WTC11 (cell line): ENCODE measurements around the gene NSD1. TPM values are rescaled to one million over a fixed set of nuclear protein-coding genes. Genes with fewer than 3 reads are reported as not detected.

Source experiments
- ATAC-seq: fragments of 200-7000 bp; cut with Tn5 transposase; 2 replicates; pipeline ENCODE4 v1.10.0; 2021; ENCODE audit warnings: mild to moderate bottlenecking, moderate library complexity
- CTCF ChIA-PET: fragments of 300-600 bp; sonication (Branson Sonifier 250); formaldehyde crosslinking; loops from one replicate; lab custom pipeline; 2021; ENCODE audit warnings: antibody characterized with exemption; lab: Charles Lee
- POLR2A ChIA-PET: fragments of 350-600 bp; sonication (Branson Sonifier 250); formaldehyde crosslinking; loops from one replicate; lab custom pipeline; 2021; ENCODE audit warnings: antibody characterized with exemption; lab: Charles Lee
- DNase-seq: peaks from one replicate; pipeline ENCODE4 v3.0.0; 2021; ENCODE audit warnings: low spot score
- H3K27ac Mint-ChIP-seq: 2 replicates; pipeline ENCODE4 v1.8.0; 2021; ENCODE audit warnings: mixed read lengths
- H3K27me3 Mint-ChIP-seq: 2 replicates; pipeline ENCODE4 v1.8.0; 2021; ENCODE audit warnings: low read depth, mild to moderate bottlenecking, moderate library complexity, mixed read lengths
- H3K36me3 Mint-ChIP-seq: 2 replicates; pipeline ENCODE4 v1.8.0; 2021; ENCODE audit warnings: mixed read lengths
- H3K4me1 Mint-ChIP-seq: 2 replicates; pipeline ENCODE4 v1.8.0; 2022; ENCODE audit warnings: mixed read lengths
- H3K4me3 Mint-ChIP-seq: 2 replicates; pipeline ENCODE4 v1.8.0; 2021; ENCODE audit warnings: mild to moderate bottlenecking, moderate library complexity, mixed read lengths
- H3K9me3 Mint-ChIP-seq: 2 replicates; pipeline ENCODE4 v1.8.0; 2021; ENCODE audit warnings: mixed read lengths
- ATF1 ChIP-seq: sonication (generic); formaldehyde crosslinking; IDR thresholded peaks from 2 replicates; pipeline ENCODE4 v1.8.1; 2023; ENCODE audit warnings: mild to moderate bottlenecking, moderate library complexity, missing genetic modification reagents
- ATF2 ChIP-seq: sonication (generic); formaldehyde crosslinking; IDR thresholded peaks from 2 replicates; pipeline ENCODE4 v1.8.1; 2022; ENCODE audit warnings: low read depth, missing genetic modification reagents, borderline replicate concordance
- CDX4 ChIP-seq: fragments of 250-450 bp; sonication (Bioruptor Pico); IDR thresholded peaks from 2 replicates; pipeline ENCODE4 v1.9.0; 2021; ENCODE audit warnings: moderate library complexity, mild to moderate bottlenecking, inconsistent platforms, borderline replicate concordance
- CTCF ChIP-seq: fragments of 200-600 bp; IDR thresholded peaks from 2 replicates; pipeline ENCODE4 v1.8.0; 2022; ENCODE audit warnings: antibody characterized with exemption
- ERG ChIP-seq: fragments of 250-450 bp; sonication (Bioruptor Pico); IDR thresholded peaks from 2 replicates; pipeline ENCODE4 v1.8.0; 2021; ENCODE audit warnings: mild to moderate bottlenecking
- ETV6 ChIP-seq: sonication (generic); formaldehyde crosslinking; IDR thresholded peaks from 2 replicates; pipeline ENCODE4 v1.8.1; 2022; ENCODE audit warnings: mild to moderate bottlenecking, missing genetic modification reagents
- GTF2I ChIP-seq: fragments of 250-450 bp; sonication (Bioruptor Pico); conservative IDR thresholded peaks from 2 replicates; pipeline ENCODE4 v1.4.0; 2021; ENCODE audit warnings: mild to moderate bottlenecking
- HMGXB4 ChIP-seq: sonication (generic); formaldehyde crosslinking; IDR thresholded peaks from 2 replicates; pipeline ENCODE4 v1.8.1; 2023; ENCODE audit warnings: mild to moderate bottlenecking, moderate library complexity, missing genetic modification reagents
- JAZF1 ChIP-seq: fragments of 250-450 bp; sonication (Bioruptor Pico); IDR thresholded peaks from 2 replicates; pipeline ENCODE4 v1.9.0; 2021; ENCODE audit warnings: moderate library complexity, mild to moderate bottlenecking, inconsistent platforms
- NFATC4 ChIP-seq: fragments of 250-450 bp; sonication (Bioruptor Pico); IDR thresholded peaks from 2 replicates; pipeline ENCODE4 v1.9.0; 2021; ENCODE audit warnings: mild to moderate bottlenecking
- NR2C2 ChIP-seq: sonication (generic); formaldehyde crosslinking; IDR thresholded peaks from 2 replicates; pipeline ENCODE4 v1.8.0; 2022; ENCODE audit warnings: mild to moderate bottlenecking, missing genetic modification reagents
- PRRX2 ChIP-seq: fragments of 250-450 bp; sonication (Bioruptor Pico); IDR thresholded peaks from 2 replicates; pipeline ENCODE4 v1.8.0; 2021; ENCODE audit warnings: mild to moderate bottlenecking
- SP1 ChIP-seq: sonication (generic); formaldehyde crosslinking; conservative IDR thresholded peaks from 2 replicates; pipeline ENCODE4 v1.8.1; 2022; ENCODE audit warnings: missing genetic modification reagents
- TP53 ChIP-seq: sonication (generic); formaldehyde crosslinking; IDR thresholded peaks from 2 replicates; pipeline ENCODE4 v1.8.1; 2023; ENCODE audit warnings: mild to moderate bottlenecking, missing genetic modification reagents
- ZNF281 ChIP-seq: sonication (generic); formaldehyde crosslinking; IDR thresholded peaks from 2 replicates; pipeline ENCODE4 v1.8.0; 2023; ENCODE audit warnings: mild to moderate bottlenecking, missing genetic modification reagents
- ZNF317 ChIP-seq: sonication (generic); formaldehyde crosslinking; IDR thresholded peaks from 2 replicates; pipeline ENCODE4 v1.8.1; 2023; ENCODE audit warnings: low read depth, mild to moderate bottlenecking, moderate library complexity, missing genetic modification reagents, borderline replicate concordance
- ZNF532 ChIP-seq: fragments of 250-450 bp; sonication (Bioruptor Pico); IDR thresholded peaks from 2 replicates; pipeline ENCODE4 v1.9.0; 2021; ENCODE audit warnings: mild to moderate bottlenecking, borderline replicate concordance
- total RNA-seq: library from RNA; stranded (reverse); gene quantifications from 3 replicates; pipeline ENCODE4 v1.2.3, GENCODE V29; 2021

Gene NSD1
- total RNA-seq, 1 experiment from 2014 or later = 148 TPM

- ChIA-PET CTCF (interaction anchor here (0.6 to 7.6 kb wide), 34 partner anchors 8 to 686 kb away, joined by 3 to 124 read pairs (median 4); partner anchors contain the start of genes EIF4E1B, SNCB, TSPAN17 and ZNF346), POLR2A (interaction anchor here (0.5 to 1.3 kb wide), 4 partner anchors 9 to 64 kb away, joined by 3 to 4 read pairs (median 4); partner anchors contain the start of gene ZNF346)
- Mint-ChIP-seq H3K27me3 (no peaks in the 10 kb centered on the region; the same call in 1 of the 2 replicates), H3K27ac (peak overlapping the region; percentile 93), H3K9me3 (no peaks in the 10 kb centered on the region), H3K36me3 (peaks cover 3% of the 10 kb centered on the region; the same call in 1 of the 2 replicates), H3K4me1 (peaks cover 37% of the 10 kb centered on the region), H3K4me3 (peak overlapping the region; percentile 54)
- no peak for TF ChIP-seq ETV6
- no peak for TF ChIP-seq ATF1 (CRISPR knock-in tag)
- peak; percentile 90 for ATAC-seq
- DNase-seq = no peak
These were observed 47.5 kb upstream of the NSD1 start for GRCh38 chr5:177085985-177086653.

- CTCF ChIA-PET = interaction anchor here (0.6 to 7.6 kb wide), 35 partner anchors 9 to 686 kb away, joined by 3 to 124 read pairs (median 4); partner anchors contain the start of genes EIF4E1B, SNCB and TSPAN17
- Mint-ChIP-seq H3K4me1 (peaks cover 37% of the 10 kb centered on the region), H3K27me3 (no peaks in the 10 kb centered on the region; the same call in 1 of the 2 replicates), H3K36me3 (peaks cover 10% of the 10 kb centered on the region), H3K9me3 (no peaks in the 10 kb centered on the region), H3K4me3 (peak within 1 kb of the TSS; percentile 80), H3K27ac (peak within 1 kb of the TSS; percentile 93)
- DNase-seq = peak; percentile 91
- ATAC-seq = peak; percentile 69
- POLR2A ChIA-PET = interaction anchor here (0.6 to 1.3 kb wide), 5 partner anchors 9 to 81 kb away, joined by 3 to 4 read pairs (median 3); partner anchors contain the start of gene ZNF346
- TF ChIP-seq ERG (CRISPR knock-in tag) (0 out of 2 replicates have a peak, but pooled peaks have one; percentile 68), SP1 (CRISPR knock-in tag) (peak; percentile 83), ZNF532 (no peak), JAZF1 (no peak), ATF1 (CRISPR knock-in tag) (no peak), NFATC4 (CRISPR knock-in tag) (no peak), CTCF (peak; percentile 68; the same call in 1 of the 2 replicates), TP53 (peak; percentile 75; the same call in 1 of the 2 replicates), PRRX2 (CRISPR knock-in tag) (no peak), HMGXB4 (CRISPR knock-in tag) (peak; percentile 83), GTF2I (CRISPR knock-in tag) (no peak), NR2C2 (CRISPR knock-in tag) (no peak), CDX4 (CRISPR knock-in tag) (no peak), ZNF317 (CRISPR knock-in tag) (no peak), ZNF281 (0 out of 2 replicates have a peak, but pooled peaks have one; percentile 23), ATF2 (no peak)
These were observed 46.7 kb upstream of the NSD1 start, which contains the start of gene FGFR4 for GRCh38 chr5:177086654-177087397. TSS of gene FGFR4 (plus strand) at chr5:177086915. CDS start at chr5:177089603, 2,688 bp downstream.
